Neural cell (in vitro differentiated cells): ENCODE measurements around the gene TNIP3. TPM values are rescaled to one million over a fixed set of nuclear protein-coding genes. Genes with fewer than 3 reads are reported as not detected.
"Not testable (repeated sequence)": the region's sequence is repeated elsewhere in the genome, so short reads cannot be mapped to it uniquely, and the experiment has no call there.

Experiments
- H2AFZ ChIP-seq: fragments of 200-600, 300-800 bp; sonication (generic), shearing (Covaris generic); 2 replicates; pipeline ENCODE4 v1.6.0; 2014; ENCODE audit warnings: low read depth, mild to moderate bottlenecking, antibody characterized with exemption, low read length, moderate library complexity
- H3F3A ChIP-seq: fragments of 200-600 bp; shearing (Covaris generic); 2 replicates; pipeline ENCODE4 v1.6.1; 2016; ENCODE audit warnings: mild to moderate bottlenecking, moderate library complexity, mixed read lengths, antibody characterized with exemption, low read length; ENCODE audit not compliant: insufficient read depth, poor library complexity, severe bottlenecking
- H3K27ac ChIP-seq: fragments of 200-600, 300-800 bp; sonication (generic), shearing (Covaris generic); 2 replicates; pipeline ENCODE4 v1.5.1; 2014; ENCODE audit warnings: mild to moderate bottlenecking, low read length, moderate library complexity
- H3K27me3 ChIP-seq: fragments of 300-800, 200-600 bp; sonication (generic), shearing (Covaris generic); 2 replicates; pipeline ENCODE4 v1.6.0; 2014; ENCODE audit warnings: mild to moderate bottlenecking, low read depth, low read length, moderate library complexity; ENCODE audit not compliant: insufficient read depth
- H3K36me3 ChIP-seq: fragments of 300-800, 200-600 bp; sonication (generic), shearing (Covaris generic); 2 replicates; pipeline ENCODE4 v1.5.1; 2014; ENCODE audit warnings: mild to moderate bottlenecking, antibody characterized with exemption, low read length, moderate library complexity; ENCODE audit not compliant: insufficient read depth
- H3K4me2 ChIP-seq: fragments of 300-800, 200-600 bp; sonication (generic), shearing (Covaris generic); 2 replicates; pipeline ENCODE4 v1.6.0; 2014; ENCODE audit warnings: mild to moderate bottlenecking, low read length
- H3K4me3 ChIP-seq: fragments of 300-800, 200-600 bp; sonication (generic), shearing (Covaris generic); 2 replicates; pipeline ENCODE4 v1.5.1; 2014; ENCODE audit warnings: mild to moderate bottlenecking, low read length, moderate library complexity
- H3K79me2 ChIP-seq: fragments of 200-600 bp; shearing (Covaris generic); replicated peaks from 2 replicates; pipeline ENCODE4 v1.6.0; 2014; ENCODE audit warnings: mild to moderate bottlenecking, low read length, moderate library complexity; ENCODE audit not compliant: insufficient read depth
- H3K9ac ChIP-seq: fragments of 300-800, 200-600 bp; sonication (generic), shearing (Covaris generic); 2 replicates; pipeline ENCODE4 v1.6.1; 2016; ENCODE audit warnings: mild to moderate bottlenecking, low read length, mixed read lengths
- H3K9me2 ChIP-seq: fragments of 200-600 bp; shearing (Covaris generic); 2 replicates; pipeline ENCODE4 v1.6.1; 2016; ENCODE audit warnings: mild to moderate bottlenecking, low read length, mixed read lengths; ENCODE audit not compliant: insufficient read depth
- H3K9me3 ChIP-seq: fragments of 200-600, 300-800 bp; sonication (generic), shearing (Covaris generic); 2 replicates; pipeline ENCODE4 v1.6.1; 2016; ENCODE audit warnings: mild to moderate bottlenecking, mixed run types, low read length, moderate library complexity, mixed read lengths
- H4K20me1 ChIP-seq: fragments of 200-600 bp; shearing (Covaris generic); 2 replicates; pipeline ENCODE4 v1.6.1; 2016; ENCODE audit warnings: mild to moderate bottlenecking, mixed run types; ENCODE audit not compliant: insufficient read depth
- CTCF ChIP-seq: fragments of 450-650 bp; IDR thresholded peaks from 2 replicates; pipeline ENCODE4 v1.5.1; 2014; ENCODE audit warnings: antibody characterized with exemption, mild to moderate bottlenecking, moderate library complexity; ENCODE audit not compliant: poor library complexity, severe bottlenecking
- EP300 ChIP-seq: fragments of 450-650 bp; conservative IDR thresholded peaks from 2 replicates; pipeline ENCODE4 v1.6.1; 2014; ENCODE audit warnings: antibody characterized with exemption, mild to moderate bottlenecking, moderate library complexity; ENCODE audit not compliant: poor library complexity, severe bottlenecking
- EZH2 ChIP-seq: fragments of 200-600, 300-800 bp; shearing (Covaris generic), sonication (generic); IDR thresholded peaks from 2 replicates; pipeline ENCODE4 v1.6.1; 2014; ENCODE audit warnings: antibody characterized with exemption, low read length, borderline replicate concordance, mild to moderate bottlenecking; ENCODE audit not compliant: insufficient read depth, poor library complexity, severe bottlenecking
- MXI1 ChIP-seq: fragments of 450-650 bp; conservative IDR thresholded peaks from 2 replicates; pipeline ENCODE4 v1.6.1; 2014; ENCODE audit warnings: antibody characterized with exemption, mild to moderate bottlenecking; ENCODE audit not compliant: poor library complexity, severe bottlenecking
- POLR2AphosphoS5 ChIP-seq: IDR thresholded peaks from 2 replicates; pipeline ENCODE4 v1.6.1; 2012
- RAD21 ChIP-seq: fragments of 450-650 bp; conservative IDR thresholded peaks from 2 replicates; pipeline ENCODE4 v1.6.1; 2014; ENCODE audit warnings: antibody characterized with exemption, mild to moderate bottlenecking, moderate library complexity
- REST ChIP-seq: IDR thresholded peaks from 2 replicates; pipeline ENCODE4 v1.6.1; 2012; ENCODE audit warnings: borderline replicate concordance
- SMC3 ChIP-seq: fragments of 450-650 bp; conservative IDR thresholded peaks from 2 replicates; pipeline ENCODE4 v1.6.1; 2014; ENCODE audit warnings: antibody characterized with exemption, mild to moderate bottlenecking, moderate library complexity; ENCODE audit not compliant: poor library complexity
- TAF1 ChIP-seq: IDR thresholded peaks from 2 replicates; pipeline ENCODE4 v1.6.1; 2012; ENCODE audit warnings: low read depth
- polyA plus RNA-seq: library from polyadenylated mRNA; depleted of rRNA; stranded (reverse); fragments of >200 nt; gene quantifications from 2 replicates; pipeline ENCODE4 v1.2.3, GENCODE V29; 2014

Gene TNIP3
- polyA plus RNA-seq, 1 donor from 2014 or later: 0.09 TPM

GRCh38 chr4:121177246-121178137 is 13.4 kb upstream of the TNIP3 start:
- Histone ChIP-seq H3K27me3 (no peaks in the 10 kb centered on the region), H3K36me3 (no peaks in the 10 kb centered on the region), H3K27ac (no peak overlapping the region), H2AFZ (no peak overlapping the region), H3K9me3 (no peaks in the 10 kb centered on the region), H4K20me1 (no peaks in the 10 kb centered on the region), H3K9ac (no peak overlapping the region), H3K79me2 (no peaks in the 10 kb centered on the region), H3K9me2 (no peaks in the 10 kb centered on the region), H3K4me3 (no peak overlapping the region), H3K4me2 (no peak overlapping the region), H3F3A (no peaks in the 10 kb centered on the region)
- no peak for TF ChIP-seq SMC3
- no peak for TF ChIP-seq POLR2AphosphoS5
- TF ChIP-seq CTCF: no peak
- no peak for TF ChIP-seq TAF1
- no peak for TF ChIP-seq RAD21
- TF ChIP-seq MXI1: no peak
- TF ChIP-seq EZH2: no peak
- no peak for TF ChIP-seq REST
- TF ChIP-seq EP300: no peak

DNA sequence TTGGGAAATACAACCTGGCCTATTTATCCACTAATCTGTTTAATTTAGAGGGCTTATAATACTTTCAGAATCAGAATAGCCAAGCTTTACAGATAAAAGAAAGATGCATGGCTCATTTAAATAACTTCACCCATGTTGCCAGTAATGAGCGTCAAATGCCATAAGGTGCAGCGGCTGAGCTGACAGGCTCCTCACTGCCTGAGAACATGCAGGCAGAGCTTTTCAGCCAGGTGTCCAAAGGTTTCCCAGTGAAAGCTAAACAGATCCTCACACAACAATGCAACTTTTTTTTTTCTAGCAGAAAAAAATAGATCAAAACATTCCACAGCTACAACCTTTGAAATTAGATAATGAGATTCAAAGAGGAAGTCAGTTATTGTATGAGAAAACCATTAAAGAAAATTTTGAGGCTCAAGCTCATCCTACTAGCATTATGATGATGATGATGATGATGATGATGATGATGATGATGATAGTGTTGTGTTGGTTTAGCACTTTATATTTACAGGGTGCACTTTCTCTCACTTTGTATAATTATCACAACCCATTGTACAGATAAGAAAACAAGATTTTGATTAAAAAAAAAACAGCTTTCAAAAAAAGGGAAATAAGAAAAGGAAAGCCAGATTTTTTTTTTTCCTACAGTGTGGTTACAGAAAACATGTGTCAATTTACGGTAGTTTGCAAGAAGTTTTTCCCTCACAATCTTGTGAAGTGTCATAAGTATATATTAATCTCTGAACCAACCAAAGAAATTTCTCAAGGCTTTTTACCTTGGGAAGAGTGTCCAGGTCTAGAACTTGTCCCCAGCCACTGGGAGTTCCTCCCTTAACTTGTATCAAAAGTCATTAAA is 12.2 kb upstream of the TNIP3 start:
- no peaks in the 10 kb centered on the region for H3K9me2 ChIP-seq
- H2AFZ ChIP-seq: no peak overlapping the region
- H3K4me2 ChIP-seq: no peak overlapping the region
- no peaks in the 10 kb centered on the region for H3K9me3 ChIP-seq
- H4K20me1 ChIP-seq: no peaks in the 10 kb centered on the region
- no peak overlapping the region for H3K4me3 ChIP-seq
- no peaks in the 10 kb centered on the region for H3K79me2 ChIP-seq
- no peaks in the 10 kb centered on the region for H3F3A ChIP-seq
- TF ChIP-seq SMC3: no peak
- H3K9ac ChIP-seq: no peak overlapping the region
- H3K27ac ChIP-seq: no peak overlapping the region
- H3K36me3 ChIP-seq: no peaks in the 10 kb centered on the region
- H3K27me3 ChIP-seq: no peaks in the 10 kb centered on the region

DNA sequence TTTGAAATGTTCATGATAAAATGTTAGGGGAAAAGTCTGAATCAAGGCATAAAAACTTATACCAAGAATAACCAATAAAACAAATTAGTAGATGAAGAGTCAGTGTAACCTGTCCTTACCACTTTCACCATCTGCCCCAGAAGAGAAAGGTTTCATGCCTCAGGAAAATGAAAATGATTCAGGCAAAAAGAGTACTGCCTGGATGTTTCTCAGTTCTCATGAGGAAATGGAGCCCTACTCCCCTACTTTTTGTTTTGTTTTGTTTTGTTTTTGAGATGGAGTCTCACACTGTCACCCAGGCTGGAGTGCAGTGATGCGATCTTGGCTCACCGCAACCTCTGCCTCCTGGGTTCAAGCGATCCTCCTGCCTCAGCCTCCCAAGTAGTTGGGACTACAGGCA is 7.4 kb upstream of the TNIP3 start:
- H3K79me2 ChIP-seq, H3K27me3 ChIP-seq, H4K20me1 ChIP-seq, H3K4me2 ChIP-seq, H3K9me2 ChIP-seq, H2AFZ ChIP-seq, H3K9ac ChIP-seq, H3K4me3 ChIP-seq, H3K27ac ChIP-seq, H3K36me3 ChIP-seq, H3K9me3 ChIP-seq, H3F3A ChIP-seq: not testable (repeated sequence)
